DND-41 (cell line): ENCODE results near the gene SCGB2B2.
"Not testable (repeated sequence)": the region's sequence is repeated elsewhere in the genome, so short reads cannot be mapped to it uniquely, and the experiment has no call there.

ENCODE experiments used
- ATAC-seq: fragments of 200-7000 bp; cut with Tn5 transposase; 3 replicates; pipeline ENCODE4 v1.9.1; 2021; ENCODE audit warnings: low read depth; ENCODE audit not compliant: insufficient read depth
- DNase-seq: peaks from one replicate; pipeline ENCODE4 v3.0.0-alpha.2; 2020
- H2AFZ ChIP-seq: 2 replicates; pipeline ENCODE4 v1.6.0; 2012; ENCODE audit warnings: low read depth, low read length
- H3K27ac ChIP-seq: 2 replicates; pipeline ENCODE4 v1.5.1; 2012; ENCODE audit warnings: low read length, inconsistent platforms
- H3K27me3 ChIP-seq: fragments of 200-600 bp; sonication (generic); 2 replicates; pipeline ENCODE4 v1.6.0; 2012; ENCODE audit warnings: low read length, mild to moderate bottlenecking, inconsistent platforms; ENCODE audit not compliant: insufficient read depth, poor library complexity
- H3K36me3 ChIP-seq: 2 replicates; pipeline ENCODE4 v1.5.1; 2012; ENCODE audit warnings: low read length, inconsistent platforms; ENCODE audit not compliant: insufficient read depth
- H3K4me1 ChIP-seq: 2 replicates; pipeline ENCODE4 v1.5.1; 2012; ENCODE audit warnings: mild to moderate bottlenecking, low read length; ENCODE audit not compliant: insufficient read depth
- H3K4me2 ChIP-seq: 2 replicates; pipeline ENCODE4 v1.6.0; 2012; ENCODE audit warnings: mild to moderate bottlenecking, moderate library complexity, low read length, inconsistent platforms; ENCODE audit not compliant: insufficient read depth
- H3K4me3 ChIP-seq, 2 experiments: fragments of 200-600 bp in 1 of 2; shearing (Covaris generic) in 1 of 2; 2 replicates each; pipeline ENCODE4 v1.5.1; 2012 to 2016; ENCODE audit warnings: inconsistent platforms in 2 of 2, low read length in 2 of 2, mild to moderate bottlenecking in 2 of 2, low read depth in 1 of 2, moderate library complexity in 1 of 2
- H3K79me2 ChIP-seq: 2 replicates; pipeline ENCODE4 v1.6.0; 2012; ENCODE audit warnings: low read length, inconsistent platforms; ENCODE audit not compliant: insufficient read depth
- H3K9ac ChIP-seq: 2 replicates; pipeline ENCODE4 v1.6.0; 2012; ENCODE audit warnings: low read depth, mild to moderate bottlenecking, inconsistent platforms, low read length, moderate library complexity
- H3K9me3 ChIP-seq: 2 replicates; pipeline ENCODE4 v1.5.1; 2012; ENCODE audit warnings: low read length, moderate library complexity, mild to moderate bottlenecking, inconsistent platforms; ENCODE audit not compliant: insufficient read depth, severe bottlenecking
- H4K20me1 ChIP-seq: 2 replicates; pipeline ENCODE4 v1.6.0; 2012; ENCODE audit warnings: low read length; ENCODE audit not compliant: insufficient read depth
- EZH2 ChIP-seq: IDR thresholded peaks from 3 replicates; pipeline ENCODE4 v1.6.1; 2012; ENCODE audit warnings: borderline replicate concordance, low read depth, mild to moderate bottlenecking, moderate library complexity, low read length, inconsistent platforms; ENCODE audit not compliant: severe bottlenecking
- TF ChIP-seq, protein P1 (sequence below): IDR thresholded peaks from 2 replicates; pipeline ENCODE4 v1.5.1; 2012; ENCODE audit warnings: borderline replicate concordance, low read length, moderate library complexity, mild to moderate bottlenecking; ENCODE audit not compliant: poor library complexity, severe bottlenecking; ENCODE audit errors: extremely low read depth

The SCGB2B2 gene

GRCh38 chr19:34671972-34672371 lies 5.0 kb downstream of the SCGB2B2 start:
- H3K4me1 ChIP-seq, result peaks cover 39% of the 10 kb centered on the region
- no peaks in the 10 kb centered on the region for H3K9me3 ChIP-seq
- H3K9ac ChIP-seq, result no peak overlapping the region
- no peak for DNase-seq
- H2AFZ ChIP-seq, result no peak overlapping the region
- no peaks in the 10 kb centered on the region for H3K36me3 ChIP-seq
- H3K27ac ChIP-seq, result no peak overlapping the region
- no peaks in the 10 kb centered on the region for H4K20me1 ChIP-seq
- no peak overlapping the region for H3K4me2 ChIP-seq
- no peak for TF ChIP-seq EZH2
- TF ChIP-seq, protein P1, sequence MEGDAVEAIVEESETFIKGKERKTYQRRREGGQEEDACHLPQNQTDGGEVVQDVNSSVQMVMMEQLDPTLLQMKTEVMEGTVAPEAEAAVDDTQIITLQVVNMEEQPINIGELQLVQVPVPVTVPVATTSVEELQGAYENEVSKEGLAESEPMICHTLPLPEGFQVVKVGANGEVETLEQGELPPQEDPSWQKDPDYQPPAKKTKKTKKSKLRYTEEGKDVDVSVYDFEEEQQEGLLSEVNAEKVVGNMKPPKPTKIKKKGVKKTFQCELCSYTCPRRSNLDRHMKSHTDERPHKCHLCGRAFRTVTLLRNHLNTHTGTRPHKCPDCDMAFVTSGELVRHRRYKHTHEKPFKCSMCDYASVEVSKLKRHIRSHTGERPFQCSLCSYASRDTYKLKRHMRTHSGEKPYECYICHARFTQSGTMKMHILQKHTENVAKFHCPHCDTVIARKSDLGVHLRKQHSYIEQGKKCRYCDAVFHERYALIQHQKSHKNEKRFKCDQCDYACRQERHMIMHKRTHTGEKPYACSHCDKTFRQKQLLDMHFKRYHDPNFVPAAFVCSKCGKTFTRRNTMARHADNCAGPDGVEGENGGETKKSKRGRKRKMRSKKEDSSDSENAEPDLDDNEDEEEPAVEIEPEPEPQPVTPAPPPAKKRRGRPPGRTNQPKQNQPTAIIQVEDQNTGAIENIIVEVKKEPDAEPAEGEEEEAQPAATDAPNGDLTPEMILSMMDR, result no peak
- no peaks in the 10 kb centered on the region for H3K27me3 ChIP-seq
- ATAC-seq, result no peak
- peaks cover 2% of the 10 kb centered on the region for H3K79me2 ChIP-seq
- H3K4me3 ChIP-seq, result no peak overlapping the region

DNA sequence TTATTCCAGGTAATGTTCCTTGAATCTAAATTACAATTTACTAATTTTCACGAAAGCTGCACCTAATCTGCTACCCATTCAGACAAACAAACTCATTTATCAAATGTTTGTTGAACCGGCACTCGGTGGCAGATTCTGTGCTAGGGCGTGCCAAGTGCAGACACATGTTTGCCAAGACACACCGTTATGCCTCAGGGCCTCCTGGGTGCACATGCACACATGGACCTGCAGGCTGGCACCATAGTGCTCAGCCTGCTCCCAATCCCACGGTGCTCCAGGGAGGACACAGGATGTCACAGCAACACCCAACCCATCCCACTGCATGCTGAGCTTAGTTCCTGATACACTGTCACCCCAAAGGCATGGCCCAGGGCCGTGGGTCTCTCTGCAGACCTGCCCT lies 7.7 kb downstream of the SCGB2B2 start:
- no peak for DNase-seq
- Histone ChIP-seq H4K20me1 (no peaks in the 10 kb centered on the region), H3K9me3 (no peaks in the 10 kb centered on the region), H3K27ac (no peak overlapping the region), H3K27me3 (no peaks in the 10 kb centered on the region), H2AFZ (no peak overlapping the region), H3K4me2 (no peak overlapping the region), H3K9ac (no peak overlapping the region), H3K79me2 (peaks cover 9% of the 10 kb centered on the region), H3K4me3 (no peak overlapping the region), H3K4me1 (peaks cover 20% of the 10 kb centered on the region), H3K36me3 (no peaks in the 10 kb centered on the region)
- ATAC-seq, result no peak
- TF ChIP-seq, protein P1, result no peak
- no peak for TF ChIP-seq EZH2

DNA sequence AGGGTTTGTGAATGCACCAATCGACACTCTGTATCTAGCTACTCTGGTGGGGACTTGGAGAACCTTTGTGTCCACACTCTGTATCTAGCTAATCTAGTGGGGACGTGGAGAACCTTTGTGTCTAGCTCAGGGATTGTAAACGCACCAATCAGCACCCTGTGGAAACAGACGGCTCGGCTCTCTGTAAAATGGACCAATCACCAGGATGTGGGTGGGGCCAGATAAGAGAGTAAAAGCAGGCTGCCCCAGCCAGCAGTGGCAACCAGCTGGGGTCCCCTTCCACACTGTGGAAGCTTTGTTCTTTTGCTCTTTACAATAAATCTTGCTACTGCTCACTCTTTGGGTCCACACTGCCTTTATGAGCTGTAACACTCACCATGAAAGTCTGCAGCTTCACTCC lies 8.3 kb downstream of the SCGB2B2 start:
- DNase-seq, ATAC-seq: not testable (repeated sequence)

GRCh38 chr19:34668077-34668689 lies 8.8 kb downstream of the SCGB2B2 start:
- H3K9me3 ChIP-seq, H3K27me3 ChIP-seq, H3K4me3 ChIP-seq, H3K79me2 ChIP-seq, H4K20me1 ChIP-seq, H3K27ac ChIP-seq, DNase-seq, ATAC-seq, H3K36me3 ChIP-seq: not testable (repeated sequence)
- Histone ChIP-seq H3K4me2 (peak overlapping the region; percentile 44), H2AFZ (peak overlapping the region; percentile 40), H3K4me1 (peaks cover 18% of the 10 kb centered on the region), H3K9ac (peak overlapping the region; percentile 38; the same call in 1 of the 2 replicates)

More for the DNA sequence above, 8.3 kb downstream of the SCGB2B2 start:
- H3K9me3 ChIP-seq, H3K36me3 ChIP-seq, H3K27me3 ChIP-seq, H3K4me2 ChIP-seq, H4K20me1 ChIP-seq, H3K27ac ChIP-seq, H2AFZ ChIP-seq, H3K9ac ChIP-seq, H3K79me2 ChIP-seq, H3K4me3 ChIP-seq: not testable (repeated sequence)
- H3K4me1 ChIP-seq, result peaks cover 16% of the 10 kb centered on the region
